GM04503 (cell line): ENCODE measurements around the gene IL6R.

Experiments
- DNase-seq: peaks from one replicate; pipeline ENCODE4 v3.0.0-alpha.2; 2012; ENCODE audit warnings: low read depth

Gene IL6R

GRCh38 chr1:154427173-154428139 lies 22.3 kb downstream of the IL6R start:
- no peak for DNase-seq

- DNase-seq, result no peak
These were observed 24.0 kb downstream of the IL6R start for GRCh38 chr1:154429118-154429517.

GRCh38 chr1:154429841-154430611 lies 24.9 kb downstream of the IL6R start:
- DNase-seq, result no peak

- no peak for DNase-seq
These were observed 25.8 kb downstream of the IL6R start for GRCh38 chr1:154430903-154431302.

GRCh38 chr1:154431586-154432373 lies 26.6 kb downstream of the IL6R start:
- DNase-seq, result peak; percentile 98

GRCh38 chr1:154433161-154433764 lies 28.1 kb downstream of the IL6R start:
- DNase-seq, result no peak

GRCh38 chr1:154434346-154435085 lies 29.4 kb downstream of the IL6R start:
- DNase-seq, result peak; percentile 58

- DNase-seq, result no peak
These were observed 30.6 kb downstream of the IL6R start for GRCh38 chr1:154435599-154436200.

GRCh38 chr1:154436433-154436832 lies 31.3 kb downstream of the IL6R start:
- DNase-seq, result no peak

GRCh38 chr1:154440036-154440804 lies 35.1 kb downstream of the IL6R start:
- DNase-seq, result no peak

GRCh38 chr1:154441241-154441888 lies 36.2 kb downstream of the IL6R start:
- DNase-seq, result no peak

GRCh38 chr1:154442006-154442740 lies 37.0 kb downstream of the IL6R start:
- DNase-seq, result no peak

- no peak for DNase-seq
These were observed 38.3 kb downstream of the IL6R start for GRCh38 chr1:154443274-154444013.

- no peak for DNase-seq
These were observed 39.9 kb downstream of the IL6R start for GRCh38 chr1:154445040-154445472.

GRCh38 chr1:154446292-154446691 lies 41.1 kb downstream of the IL6R start:
- DNase-seq, result peak; percentile 90

GRCh38 chr1:154446789-154447188 lies 41.6 kb downstream of the IL6R start:
- no peak for DNase-seq

GRCh38 chr1:154448331-154448811 lies 43.2 kb downstream of the IL6R start:
- DNase-seq, result no peak

- DNase-seq, result no peak
These were observed 48.0 kb downstream of the IL6R start for GRCh38 chr1:154453161-154453560.
